RWPE2 (cell line): ENCODE measurements around the gene NEO1.
A peak's percentile ranks its signal among the peaks of the same experiment; 100 is the strongest.

ENCODE experiments used
- ATAC-seq: fragments of 200-7000 bp; cut with Tn5 transposase; 3 replicates; pipeline ENCODE4 v1.9.1; 2021; ENCODE audit warnings: low read depth
- DNase-seq: peaks from one replicate; pipeline ENCODE4 v3.0.0-alpha.2; 2020; ENCODE audit warnings: low spot score
- H3K27ac ChIP-seq: fragments of 450-650 bp; 2 replicates; pipeline ENCODE4 v1.5.1; 2017; ENCODE audit warnings: mild to moderate bottlenecking; ENCODE audit not compliant: poor library complexity, severe bottlenecking
- H3K27me3 ChIP-seq: fragments of 250-450 bp; sonication (Bioruptor Pico); 2 replicates; pipeline ENCODE4 v1.5.1; 2021; ENCODE audit warnings: mild to moderate bottlenecking, moderate library complexity; ENCODE audit not compliant: insufficient read depth, poor library complexity, severe bottlenecking
- H3K36me3 ChIP-seq: fragments of 250-450 bp; sonication (Bioruptor Pico); 2 replicates; pipeline ENCODE4 v1.5.1; 2020; ENCODE audit warnings: low read depth, mild to moderate bottlenecking, moderate library complexity
- H3K4me1 ChIP-seq: fragments of 250-450 bp; sonication (Bioruptor Pico); 2 replicates; pipeline ENCODE4 v1.5.1; 2021; ENCODE audit warnings: mild to moderate bottlenecking, moderate library complexity; ENCODE audit not compliant: insufficient read depth, poor library complexity, severe bottlenecking
- H3K4me3 ChIP-seq: fragments of 250-450 bp; sonication (Bioruptor Pico); 2 replicates; pipeline ENCODE4 v1.5.1; 2021; ENCODE audit warnings: mild to moderate bottlenecking, moderate library complexity; ENCODE audit not compliant: severe bottlenecking
- H3K9me3 ChIP-seq: fragments of 250-450 bp; sonication (Bioruptor Pico); 2 replicates; pipeline ENCODE4 v1.5.1; 2021; ENCODE audit warnings: mild to moderate bottlenecking, moderate library complexity; ENCODE audit not compliant: severe bottlenecking
- TF ChIP-seq, protein P1 (sequence below): fragments of 450-650 bp; IDR thresholded peaks from one replicate; pipeline ENCODE4 v1.5.1; 2017; ENCODE audit warnings: mild to moderate bottlenecking, moderate library complexity; ENCODE audit not compliant: poor library complexity, severe bottlenecking

Gene NEO1

DNA sequence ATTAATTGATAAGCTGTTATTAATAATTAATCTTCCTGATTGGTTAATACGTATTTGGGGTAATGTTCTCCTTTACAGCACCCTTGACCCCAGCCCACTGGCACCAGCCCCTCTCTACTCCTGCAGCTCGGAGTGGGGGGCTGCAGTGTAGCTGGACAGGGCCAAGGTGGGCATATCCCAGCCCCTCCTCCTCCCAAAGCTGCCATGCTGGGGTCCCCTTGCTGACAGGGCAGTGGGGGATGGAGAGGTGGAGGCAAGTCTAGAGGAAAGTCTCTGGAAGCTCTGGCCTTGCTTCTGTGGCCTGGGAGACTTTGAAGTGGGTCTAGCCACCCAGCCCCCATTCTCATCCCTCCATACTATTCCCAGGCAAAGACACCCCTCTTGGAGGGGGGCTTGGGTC lies 280.7 kb downstream of the NEO1 start:
- ATAC-seq = no peak
- TF ChIP-seq, protein P1, sequence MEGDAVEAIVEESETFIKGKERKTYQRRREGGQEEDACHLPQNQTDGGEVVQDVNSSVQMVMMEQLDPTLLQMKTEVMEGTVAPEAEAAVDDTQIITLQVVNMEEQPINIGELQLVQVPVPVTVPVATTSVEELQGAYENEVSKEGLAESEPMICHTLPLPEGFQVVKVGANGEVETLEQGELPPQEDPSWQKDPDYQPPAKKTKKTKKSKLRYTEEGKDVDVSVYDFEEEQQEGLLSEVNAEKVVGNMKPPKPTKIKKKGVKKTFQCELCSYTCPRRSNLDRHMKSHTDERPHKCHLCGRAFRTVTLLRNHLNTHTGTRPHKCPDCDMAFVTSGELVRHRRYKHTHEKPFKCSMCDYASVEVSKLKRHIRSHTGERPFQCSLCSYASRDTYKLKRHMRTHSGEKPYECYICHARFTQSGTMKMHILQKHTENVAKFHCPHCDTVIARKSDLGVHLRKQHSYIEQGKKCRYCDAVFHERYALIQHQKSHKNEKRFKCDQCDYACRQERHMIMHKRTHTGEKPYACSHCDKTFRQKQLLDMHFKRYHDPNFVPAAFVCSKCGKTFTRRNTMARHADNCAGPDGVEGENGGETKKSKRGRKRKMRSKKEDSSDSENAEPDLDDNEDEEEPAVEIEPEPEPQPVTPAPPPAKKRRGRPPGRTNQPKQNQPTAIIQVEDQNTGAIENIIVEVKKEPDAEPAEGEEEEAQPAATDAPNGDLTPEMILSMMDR = no peak
- Histone ChIP-seq H3K27me3 (peaks cover 4% of the 10 kb centered on the region), H3K9me3 (no peaks in the 10 kb centered on the region), H3K4me3 (no peak overlapping the region), H3K27ac (no peak overlapping the region), H3K36me3 (no peaks in the 10 kb centered on the region), H3K4me1 (no peaks in the 10 kb centered on the region)
- DNase-seq = peak; percentile 40

DNA sequence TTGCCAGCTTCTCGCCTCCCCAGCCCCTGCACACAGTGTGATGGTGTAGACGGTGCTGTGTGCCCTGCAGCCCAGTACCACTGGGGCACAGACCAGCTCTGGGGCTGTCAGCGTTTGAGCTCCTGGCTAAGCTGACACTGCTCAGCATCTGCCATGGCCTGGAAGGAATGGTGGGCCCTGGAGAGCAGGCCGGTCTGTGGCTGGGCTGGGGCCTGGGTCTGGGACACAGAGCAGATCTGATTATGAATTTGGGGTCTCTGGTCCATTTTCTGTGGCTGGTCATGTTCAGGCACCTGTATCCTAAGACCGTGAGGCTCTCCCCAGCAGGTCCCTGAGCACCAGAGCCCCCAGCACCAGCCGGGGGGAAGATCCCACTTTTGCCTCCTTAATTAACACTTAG lies 281.8 kb downstream of the NEO1 start:
- DNase-seq (peak; percentile 48), ATAC-seq (no peak)
- H3K27ac ChIP-seq = no peak overlapping the region
- H3K4me1 ChIP-seq = no peaks in the 10 kb centered on the region
- TF ChIP-seq, protein P1 = no peak
- peaks cover 4% of the 10 kb centered on the region for H3K27me3 ChIP-seq
- no peak overlapping the region for H3K4me3 ChIP-seq
- no peaks in the 10 kb centered on the region for H3K36me3 ChIP-seq
- no peaks in the 10 kb centered on the region for H3K9me3 ChIP-seq

DNA sequence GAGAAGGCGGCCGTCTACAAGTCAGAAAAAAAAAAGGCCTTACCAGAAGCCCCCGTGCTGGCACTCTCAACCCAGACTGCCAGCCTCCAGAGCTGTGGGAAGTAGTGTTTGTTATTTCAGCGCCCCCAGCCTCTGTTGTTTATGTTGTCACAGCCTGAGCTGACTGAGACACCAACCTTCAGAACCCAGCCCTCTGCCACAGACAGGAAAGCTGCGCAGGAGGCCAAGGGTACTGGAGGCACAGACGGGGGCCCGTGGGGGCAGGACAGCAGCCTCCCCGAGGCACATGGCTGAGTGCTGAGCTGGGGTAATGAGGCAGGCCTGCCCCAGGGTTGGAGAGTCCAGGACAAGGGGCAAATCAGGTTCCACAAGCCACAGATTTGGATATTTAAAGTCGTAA lies 282.8 kb downstream of the NEO1 start:
- peak; percentile 52 for DNase-seq
- H3K4me1 ChIP-seq = no peaks in the 10 kb centered on the region
- no peak for ATAC-seq
- H3K27ac ChIP-seq = no peak overlapping the region
- peaks cover 4% of the 10 kb centered on the region for H3K27me3 ChIP-seq
- H3K9me3 ChIP-seq = no peaks in the 10 kb centered on the region
- TF ChIP-seq, protein P1 = no peak
- H3K4me3 ChIP-seq = no peak overlapping the region
- no peaks in the 10 kb centered on the region for H3K36me3 ChIP-seq

GRCh38 chr15:73335471-73335870 lies 283.2 kb downstream of the NEO1 start:
- peaks cover 4% of the 10 kb centered on the region for H3K27me3 ChIP-seq
- no peaks in the 10 kb centered on the region for H3K36me3 ChIP-seq
- no peak overlapping the region for H3K4me3 ChIP-seq
- no peak overlapping the region for H3K27ac ChIP-seq
- no peak for ATAC-seq
- no peaks in the 10 kb centered on the region for H3K9me3 ChIP-seq
- peak; percentile 61 for DNase-seq
- TF ChIP-seq, protein P1 = no peak
- no peaks in the 10 kb centered on the region for H3K4me1 ChIP-seq

- DNase-seq (no peak), ATAC-seq (no peak)
- H3K36me3 ChIP-seq = no peaks in the 10 kb centered on the region
- H3K4me3 ChIP-seq = no peak overlapping the region
- TF ChIP-seq, protein P1 = no peak
- peaks cover 4% of the 10 kb centered on the region for H3K27me3 ChIP-seq
- no peaks in the 10 kb centered on the region for H3K9me3 ChIP-seq
- no peak overlapping the region for H3K27ac ChIP-seq
- no peaks in the 10 kb centered on the region for H3K4me1 ChIP-seq
These were observed 284.5 kb downstream of the NEO1 start for GRCh38 chr15:73336756-73337155.
